Endothelial cell of umbilical vein (primary cell): Measurements from ENCODE around the gene TCAP. TPM values are rescaled to one million over a fixed set of nuclear protein-coding genes. Genes with fewer than 3 reads are reported as not detected.

ENCODE experiments used
- BruUV-seq: library from RNA; stranded (reverse); fragments of 400-500 nt; replicated peaks from 2 replicates; lab custom pipeline; 2021; lab: Mats Ljungman, UMichigan
- CTCF ChIA-PET: fragments of 300-600, 350-600 bp; sonication (Branson Sonifier 250); formaldehyde crosslinking; loops from one replicate; lab custom pipeline; 2021; ENCODE audit warnings: antibody characterized with exemption, inconsistent platforms; lab: Charles Lee
- POLR2A ChIA-PET: fragments of 300-600, 350-600 bp; sonication (Branson Sonifier 250); formaldehyde crosslinking; loops from one replicate; lab custom pipeline; 2021; ENCODE audit warnings: antibody characterized with exemption, inconsistent platforms; lab: Charles Lee
- DNase-seq: peaks from one replicate; pipeline ENCODE4 v3.0.0-alpha.2; 2011; ENCODE audit warnings: low read depth, low spot score
- FAIRE-seq: peaks from 2 replicates; lab custom pipeline; 2011; peaks lifted over from hg19 to GRCh38; lab: Jason Lieb, UNC
- H2AFZ ChIP-seq: 2 replicates; pipeline ENCODE4 v1.6.0; 2012; ENCODE audit warnings: low read depth, low read length, control low read depth, inconsistent platforms
- H3K27ac ChIP-seq: 2 replicates; pipeline ENCODE4 v1.5.1; 2011; ENCODE audit warnings: low read depth, mild to moderate bottlenecking, control low read depth, low read length, moderate library complexity; ENCODE audit not compliant: insufficient read depth
- H3K27me3 ChIP-seq, 2 experiments: 2 replicates each; pipeline versions ENCODE4 v1.6.0 to v1.6.1; 2011; ENCODE audit warnings: low read length in 2 of 2, mixed read lengths in 1 of 2; ENCODE audit not compliant: control insufficient read depth in 2 of 2, insufficient read depth in 2 of 2
- H3K36me3 ChIP-seq, 2 experiments: 2 replicates in 1 of 2; 3 replicates in 1 of 2; pipeline ENCODE4 v1.5.1; 2011; ENCODE audit warnings: low read length in 2 of 2, mild to moderate bottlenecking in 1 of 2, moderate library complexity in 1 of 2; ENCODE audit not compliant: control insufficient read depth in 2 of 2, insufficient read depth in 2 of 2; ENCODE audit errors: extremely low read depth in 1 of 2
- H3K4me1 ChIP-seq: 3 replicates; pipeline ENCODE4 v1.5.1; 2011; ENCODE audit warnings: mild to moderate bottlenecking, low read length; ENCODE audit not compliant: control insufficient read depth, insufficient read depth; ENCODE audit errors: extremely low read depth
- H3K4me2 ChIP-seq: 2 replicates; pipeline ENCODE4 v1.6.1; 2011; ENCODE audit warnings: low read length, control low read depth, mixed read lengths; ENCODE audit not compliant: insufficient read depth
- H3K4me3 ChIP-seq, 3 experiments: fragments of 200-600 bp in 1 of 3; sonication (generic), shearing (Covaris generic) in 1 of 3; replicated peaks in 1 of 3; 2 replicates each; pipeline ENCODE4 v1.5.1; 2011 to 2016; ENCODE audit warnings: control low read depth in 3 of 3, low read length in 3 of 3, mild to moderate bottlenecking in 2 of 3, inconsistent platforms in 1 of 3, low read depth in 1 of 3, moderate library complexity in 1 of 3; ENCODE audit not compliant: insufficient read depth in 1 of 3
- H3K79me2 ChIP-seq: 2 replicates; pipeline ENCODE4 v1.6.0; 2012; ENCODE audit warnings: low read length, inconsistent platforms; ENCODE audit not compliant: control insufficient read depth, insufficient read depth
- H3K9ac ChIP-seq: replicated peaks from 2 replicates; pipeline ENCODE3; 2011; ENCODE audit warnings: low read length, control low read depth; ENCODE audit not compliant: insufficient read depth; ENCODE audit errors: extremely low read depth
- H3K9me1 ChIP-seq: replicated peaks from 3 replicates; pipeline ENCODE4 v1.6.0; 2011; ENCODE audit warnings: mild to moderate bottlenecking, low read length; ENCODE audit not compliant: control insufficient read depth, insufficient read depth; ENCODE audit errors: extremely low read depth
- H3K9me3 ChIP-seq: replicated peaks from 2 replicates; pipeline ENCODE4 v1.5.1; 2012; ENCODE audit warnings: low read length, inconsistent platforms; ENCODE audit not compliant: control insufficient read depth, insufficient read depth
- H4K20me1 ChIP-seq: replicated peaks from 2 replicates; pipeline ENCODE3; 2011; ENCODE audit warnings: mild to moderate bottlenecking, low read length; ENCODE audit not compliant: control insufficient read depth, insufficient read depth; ENCODE audit errors: extremely low read depth
- EZH2 ChIP-seq: IDR thresholded peaks from 2 replicates; pipeline ENCODE4 v1.6.1; 2012; ENCODE audit warnings: borderline replicate concordance, low read depth, mild to moderate bottlenecking, moderate library complexity, low read length, inconsistent platforms; ENCODE audit not compliant: severe bottlenecking
- FOS ChIP-seq: IDR thresholded peaks from 2 replicates; pipeline ENCODE4 v1.6.1; 2011; ENCODE audit warnings: mild to moderate bottlenecking, low read length, moderate library complexity, borderline replicate concordance; ENCODE audit not compliant: insufficient read depth
- GATA2 ChIP-seq: IDR thresholded peaks from 2 replicates; pipeline ENCODE4 v1.7.0; 2011; ENCODE audit warnings: low read depth, mild to moderate bottlenecking, moderate library complexity, mixed read lengths, low read length; ENCODE audit not compliant: insufficient read length, insufficient read depth
- JUN ChIP-seq: IDR thresholded peaks from 2 replicates; pipeline ENCODE4 v1.6.1; 2011; ENCODE audit warnings: borderline replicate concordance, low read depth; ENCODE audit not compliant: insufficient read length, insufficient read depth
- MYC ChIP-seq: IDR thresholded peaks from one replicate; pipeline ENCODE4 v1.6.1; 2011; ENCODE audit warnings: mild to moderate bottlenecking, low read depth, low read length
- POLR2A ChIP-seq: IDR thresholded peaks from 2 replicates; pipeline ENCODE4 v1.6.1; 2012; ENCODE audit warnings: low read depth, mild to moderate bottlenecking, control low read depth, low read length
- POLR2AphosphoS5 ChIP-seq: IDR thresholded peaks from 2 replicates; pipeline ENCODE4 v1.6.1; 2012; ENCODE audit warnings: low read depth, mild to moderate bottlenecking, control low read depth, low read length, moderate library complexity; ENCODE audit not compliant: insufficient read depth
- dilution Hi-C: fragments of 300-500 bp; cut with MboI; formaldehyde crosslinking; loops from one replicate; pipeline ENCODE4 v1.15.0; 2019; ENCODE audit warnings: low sequenced_read_pairs; ENCODE audit not compliant: extremely low pct_ligation_motif_present
- intact Hi-C: fragments of 100-400 bp; cut with micrococcal nuclease; formaldehyde crosslinking; loops from one replicate; pipeline ENCODE4 v1.10.0; 2022
- polyA plus RNA-seq, 4 experiments: library from polyadenylated mRNA; depleted of rRNA in 3 of 4; stranded (reverse) in 3 of 4; unstranded in 1 of 4; fragments of >200 nt; gene quantifications; 2 replicates each; pipeline versions ENCODE4 v1.2.1 to v1.2.3, GENCODE V29; 2011 to 2012; ENCODE audit warnings: missing spikeins in 1 of 4
- total RNA-seq: library from RNA; stranded (reverse); gene quantifications from 2 replicates; pipeline ENCODE4 v1.2.3, GENCODE V29; 2021
- TF ChIP-seq, protein P1 (sequence below): IDR thresholded peaks from 2 replicates; pipeline ENCODE4 v1.6.1; 2011; ENCODE audit not compliant: insufficient read depth, insufficient read length
- TF ChIP-seq, protein P2 (sequence below), 2 donors: IDR thresholded peaks; 1 replicate in 1 of 2; 2 replicates in 1 of 2; pipeline ENCODE4 v1.5.1; 2011; ENCODE audit warnings: low read length in 2 of 2, mild to moderate bottlenecking in 2 of 2, moderate library complexity in 2 of 2, control low read depth in 1 of 2, inconsistent platforms in 1 of 2, low read depth in 1 of 2; ENCODE audit not compliant: insufficient read depth in 1 of 2; ENCODE audit errors: extremely low read depth in 1 of 2

Gene TCAP
- total and polyA plus RNA-seq, 2 donors (not counting 3 experiments of a cell fraction or from before 2014, with no cell fraction given), result 0.51 to 0.93 TPM

- Histone ChIP-seq H3K9me1 (no peaks in the 10 kb centered on the region), H3K4me3 (no peak overlapping the region), H3K4me2 (no peak overlapping the region), H3K4me1 (peaks cover 16% of the 10 kb centered on the region), H3K27ac (peak overlapping the region; percentile 15), H3K36me3 (peaks cover 0 to 2% of the 10 kb centered on the region in 2 experiments), H3K27me3 (no peaks in the 10 kb centered on the region), H2AFZ (no peak overlapping the region), H4K20me1 (no peaks in the 10 kb centered on the region), H3K9me3 (no peaks in the 10 kb centered on the region), H3K79me2 (no peaks in the 10 kb centered on the region), H3K9ac (no peak overlapping the region)
- dilution Hi-C loops (no loop called here), intact Hi-C loops (no loop called here)
- no peak for TF ChIP-seq POLR2AphosphoS5
- TF ChIP-seq, protein P1, sequence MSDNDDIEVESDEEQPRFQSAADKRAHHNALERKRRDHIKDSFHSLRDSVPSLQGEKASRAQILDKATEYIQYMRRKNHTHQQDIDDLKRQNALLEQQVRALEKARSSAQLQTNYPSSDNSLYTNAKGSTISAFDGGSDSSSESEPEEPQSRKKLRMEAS, result no peak
- no peak for TF ChIP-seq POLR2A
- no peak for TF ChIP-seq GATA2
- TF ChIP-seq, protein P2, sequence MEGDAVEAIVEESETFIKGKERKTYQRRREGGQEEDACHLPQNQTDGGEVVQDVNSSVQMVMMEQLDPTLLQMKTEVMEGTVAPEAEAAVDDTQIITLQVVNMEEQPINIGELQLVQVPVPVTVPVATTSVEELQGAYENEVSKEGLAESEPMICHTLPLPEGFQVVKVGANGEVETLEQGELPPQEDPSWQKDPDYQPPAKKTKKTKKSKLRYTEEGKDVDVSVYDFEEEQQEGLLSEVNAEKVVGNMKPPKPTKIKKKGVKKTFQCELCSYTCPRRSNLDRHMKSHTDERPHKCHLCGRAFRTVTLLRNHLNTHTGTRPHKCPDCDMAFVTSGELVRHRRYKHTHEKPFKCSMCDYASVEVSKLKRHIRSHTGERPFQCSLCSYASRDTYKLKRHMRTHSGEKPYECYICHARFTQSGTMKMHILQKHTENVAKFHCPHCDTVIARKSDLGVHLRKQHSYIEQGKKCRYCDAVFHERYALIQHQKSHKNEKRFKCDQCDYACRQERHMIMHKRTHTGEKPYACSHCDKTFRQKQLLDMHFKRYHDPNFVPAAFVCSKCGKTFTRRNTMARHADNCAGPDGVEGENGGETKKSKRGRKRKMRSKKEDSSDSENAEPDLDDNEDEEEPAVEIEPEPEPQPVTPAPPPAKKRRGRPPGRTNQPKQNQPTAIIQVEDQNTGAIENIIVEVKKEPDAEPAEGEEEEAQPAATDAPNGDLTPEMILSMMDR (IDR thresholded peaks at IDR 0.05; ENCODE audit: extremely low read depth in 1 of 2, insufficient read depth in 1 of 2, low read depth in 1 of 2, low read length in 2 of 2), result no peak
- no peak for TF ChIP-seq JUN
- TF ChIP-seq FOS, result no peak
- TF ChIP-seq EZH2, result no peak
- TF ChIP-seq MYC, result no peak
- ChIA-PET CTCF (interaction anchor here (0.6 to 1.3 kb wide), 11 partner anchors 9 to 670 kb away, joined by 3 to 9 read pairs (median 4); partner anchors contain the start of gene MIEN1), POLR2A (interaction anchor here (1.7 kb wide), 1 partner anchor 12 kb away, joined by 3 read pairs; no protein-coding TSS in a partner anchor)
- DNase-seq, result peak; percentile 87
- FAIRE-seq, result peak; percentile 70
- BruUV-seq, result no TSS peak
Measured at GRCh38 chr17:39659279-39660010, 5.7 kb upstream of the TCAP start.
